ENCODE results near the gene MRNIP.

MRNIP gene

GRCh38 chr5:179895861-179896260, 37.2 kb upstream of the MRNIP start:
- Histone ChIP-seq H2AK5ac (ENCODE audit: low read length) (no peak overlapping the region), H3K18ac (ENCODE audit: low read length) (no peak overlapping the region), H3K4me1 (ENCODE audit: control insufficient read depth in 1 of 2, insufficient read depth in 2 of 2, low read length in 2 of 2) (no peaks in the 10 kb centered on the region), H2BK12ac (ENCODE audit: low read length) (no peak overlapping the region), H3K14ac (ENCODE audit: low read length) (no peak overlapping the region), H4K8ac (ENCODE audit: low read depth, low read length) (no peak overlapping the region), H3K4ac (ENCODE audit: low read depth, low read length) (no peak overlapping the region), H3K4me3 (ENCODE audit: low read depth, low read length) (no peak overlapping the region), H3K27ac (ENCODE audit: low read depth, low read length) (no peak overlapping the region), H3K23ac (ENCODE audit: low read length) (no peak overlapping the region), H2BK5ac (ENCODE audit: low read depth, low read length, poor library complexity) (no peak overlapping the region), H4K12ac (ENCODE audit: low read depth, low read length) (no peak overlapping the region), H2AFZ (ENCODE audit: insufficient read depth, low read length, poor library complexity) (no peak overlapping the region), H4K91ac (ENCODE audit: low read depth, low read length) (no peak overlapping the region), H3K4me2 (ENCODE audit: low read length) (no peak overlapping the region), H3K9ac (ENCODE audit: low read length) (no peak overlapping the region), H3K79me2 (ENCODE audit: control insufficient read depth, insufficient read depth, low read length, poor library complexity) (no peaks in the 10 kb centered on the region), H3K79me1 (ENCODE audit: low read length) (no peaks in the 10 kb centered on the region), H3K36me3 (ENCODE audit: control insufficient read depth in 1 of 2, insufficient read depth in 2 of 2, low read length in 2 of 2) (peaks cover 55 to 67% of the 10 kb centered on the region in 2 experiments), H2BK120ac (ENCODE audit: insufficient read depth, low read length, poor library complexity) (no peak overlapping the region), H3K27me3 (ENCODE audit: insufficient read depth, low read length) (no peaks in the 10 kb centered on the region), H3K9me3 (ENCODE audit: insufficient read depth, low read depth, low read length) (no peaks in the 10 kb centered on the region)
- no CpG with 5 or more reads among the region's 6 CpGs for WGBS (ENCODE audit: extremely low coverage, insufficient coverage, insufficient read length)
- DNase-seq: no peak

DNA sequence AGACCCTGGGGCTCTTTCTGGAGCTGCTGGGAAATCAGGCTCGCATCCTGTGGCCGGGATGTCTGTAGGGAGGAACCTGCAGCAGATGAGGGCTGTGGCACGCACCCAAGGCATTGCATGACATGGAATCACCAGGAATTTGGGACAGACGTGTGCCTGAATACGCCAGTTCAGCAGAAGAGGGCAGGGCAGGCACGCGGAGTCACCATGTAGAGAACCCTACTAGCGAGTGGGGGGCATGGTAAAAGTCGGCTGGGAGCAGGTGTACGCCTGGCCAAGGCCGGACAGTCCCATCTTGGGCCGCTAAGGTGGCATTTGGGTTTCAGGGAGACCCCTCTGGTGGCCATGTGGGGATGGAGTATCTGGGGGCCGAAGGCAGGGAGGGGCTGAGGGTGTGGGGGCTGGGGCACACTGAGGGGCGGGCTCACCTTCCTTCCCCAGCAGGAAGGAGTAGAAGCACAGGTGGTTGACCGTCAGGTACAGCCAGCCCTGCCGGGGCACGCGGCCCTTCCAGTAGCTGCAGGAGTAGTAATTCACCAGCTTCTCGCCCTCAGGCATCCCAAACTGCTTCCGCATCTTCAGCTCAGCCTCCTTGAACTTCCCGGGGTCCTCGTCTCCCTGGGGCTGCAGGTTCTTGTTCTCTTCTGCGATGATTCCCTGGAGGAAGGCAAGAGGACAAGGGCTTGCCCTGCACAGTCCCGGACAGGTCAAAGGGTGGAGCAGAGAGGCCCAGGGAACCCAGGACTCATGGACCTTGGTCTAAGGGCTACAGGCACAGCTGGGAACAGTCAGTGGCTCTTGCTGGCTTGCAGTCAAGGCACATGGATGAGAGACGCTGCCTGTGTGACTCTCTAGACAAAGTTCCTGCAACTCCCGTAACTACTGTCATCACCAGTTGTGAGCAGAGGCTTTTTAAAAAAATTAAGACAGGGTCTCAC, 35.6 kb upstream of the MRNIP start:
- Histone ChIP-seq H3K79me2 (ENCODE audit: control insufficient read depth, insufficient read depth, low read length, poor library complexity) (no peaks in the 10 kb centered on the region), H3K4me3 (ENCODE audit: low read depth, low read length) (no peak overlapping the region), H2BK12ac (ENCODE audit: low read length) (no peak overlapping the region), H3K18ac (ENCODE audit: low read length) (no peak overlapping the region), H3K4me2 (ENCODE audit: low read length) (no peak overlapping the region), H4K12ac (ENCODE audit: low read depth, low read length) (no peak overlapping the region), H2BK120ac (ENCODE audit: insufficient read depth, low read length, poor library complexity) (no peak overlapping the region), H4K8ac (ENCODE audit: low read depth, low read length) (no peak overlapping the region), H4K91ac (ENCODE audit: low read depth, low read length) (no peak overlapping the region), H3K4ac (ENCODE audit: low read depth, low read length) (no peak overlapping the region), H3K23ac (ENCODE audit: low read length) (no peak overlapping the region), H2AK5ac (ENCODE audit: low read length) (no peak overlapping the region), H3K79me1 (ENCODE audit: low read length) (no peaks in the 10 kb centered on the region), H3K14ac (ENCODE audit: low read length) (no peak overlapping the region), H3K9me3 (ENCODE audit: insufficient read depth, low read depth, low read length) (no peaks in the 10 kb centered on the region), H2BK5ac (ENCODE audit: low read depth, low read length, poor library complexity) (no peak overlapping the region), H3K4me1 (ENCODE audit: control insufficient read depth in 1 of 2, insufficient read depth in 2 of 2, low read length in 2 of 2) (no peaks in the 10 kb centered on the region), H3K27ac (ENCODE audit: low read depth, low read length) (no peak overlapping the region), H3K36me3 (ENCODE audit: control insufficient read depth in 1 of 2, insufficient read depth in 2 of 2, low read length in 2 of 2) (peaks cover 66 to 73% of the 10 kb centered on the region in 2 experiments), H3K9ac (ENCODE audit: low read length) (no peak overlapping the region), H2AFZ (ENCODE audit: insufficient read depth, low read length, poor library complexity) (no peak overlapping the region), H3K27me3 (ENCODE audit: insufficient read depth, low read length) (no peaks in the 10 kb centered on the region)
- no CpG with 5 or more reads among the region's 26 CpGs for WGBS (ENCODE audit: extremely low coverage, insufficient coverage, insufficient read length)
- DNase-seq: no peak

GRCh38 chr5:179893076-179893957, 34.7 kb upstream of the MRNIP start:
- Histone ChIP-seq H3K14ac (ENCODE audit: low read length) (no peak overlapping the region), H3K79me1 (ENCODE audit: low read length) (no peaks in the 10 kb centered on the region), H3K27me3 (ENCODE audit: insufficient read depth, low read length) (no peaks in the 10 kb centered on the region), H4K91ac (ENCODE audit: low read depth, low read length) (no peak overlapping the region), H4K8ac (ENCODE audit: low read depth, low read length) (no peak overlapping the region), H3K9me3 (ENCODE audit: insufficient read depth, low read depth, low read length) (no peaks in the 10 kb centered on the region), H3K4me3 (ENCODE audit: low read depth, low read length) (no peak overlapping the region), H3K4me1 (ENCODE audit: control insufficient read depth in 1 of 2, insufficient read depth in 2 of 2, low read length in 2 of 2) (no peaks in the 10 kb centered on the region), H2AFZ (ENCODE audit: insufficient read depth, low read length, poor library complexity) (no peak overlapping the region), H2BK12ac (ENCODE audit: low read length) (no peak overlapping the region), H4K12ac (ENCODE audit: low read depth, low read length) (no peak overlapping the region), H2BK5ac (ENCODE audit: low read depth, low read length, poor library complexity) (no peak overlapping the region), H3K9ac (ENCODE audit: low read length) (no peak overlapping the region), H3K23ac (ENCODE audit: low read length) (no peak overlapping the region), H2BK120ac (ENCODE audit: insufficient read depth, low read length, poor library complexity) (no peak overlapping the region), H3K36me3 (ENCODE audit: control insufficient read depth in 1 of 2, insufficient read depth in 2 of 2, low read length in 2 of 2) (peaks cover 69 to 74% of the 10 kb centered on the region in 2 experiments), H3K4ac (ENCODE audit: low read depth, low read length) (no peak overlapping the region), H3K4me2 (ENCODE audit: low read length) (no peak overlapping the region), H3K79me2 (ENCODE audit: control insufficient read depth, insufficient read depth, low read length, poor library complexity) (no peaks in the 10 kb centered on the region), H2AK5ac (ENCODE audit: low read length) (no peak overlapping the region), H3K27ac (ENCODE audit: low read depth, low read length) (no peak overlapping the region), H3K18ac (ENCODE audit: low read length) (no peak overlapping the region)
- WGBS (ENCODE audit: extremely low coverage, insufficient coverage, insufficient read length): no CpG with 5 or more reads among the region's 31 CpGs
- DNase-seq: no peak

GRCh38 chr5:179892255-179892654, 33.6 kb upstream of the MRNIP start:
- Histone ChIP-seq H2BK12ac (ENCODE audit: low read length) (no peak overlapping the region), H3K4me3 (ENCODE audit: low read depth, low read length) (no peak overlapping the region), H3K4me2 (ENCODE audit: low read length) (no peak overlapping the region), H2BK5ac (ENCODE audit: low read depth, low read length, poor library complexity) (no peak overlapping the region), H3K4me1 (ENCODE audit: control insufficient read depth in 1 of 2, insufficient read depth in 2 of 2, low read length in 2 of 2) (no peaks in the 10 kb centered on the region), H4K91ac (ENCODE audit: low read depth, low read length) (no peak overlapping the region), H3K18ac (ENCODE audit: low read length) (no peak overlapping the region), H3K79me1 (ENCODE audit: low read length) (no peaks in the 10 kb centered on the region), H3K27me3 (ENCODE audit: insufficient read depth, low read length) (no peaks in the 10 kb centered on the region), H2BK120ac (ENCODE audit: insufficient read depth, low read length, poor library complexity) (no peak overlapping the region), H4K12ac (ENCODE audit: low read depth, low read length) (no peak overlapping the region), H3K27ac (ENCODE audit: low read depth, low read length) (no peak overlapping the region), H3K9ac (ENCODE audit: low read length) (no peak overlapping the region), H3K14ac (ENCODE audit: low read length) (no peak overlapping the region), H3K9me3 (ENCODE audit: insufficient read depth, low read depth, low read length) (no peaks in the 10 kb centered on the region), H3K4ac (ENCODE audit: low read depth, low read length) (no peak overlapping the region), H3K79me2 (ENCODE audit: control insufficient read depth, insufficient read depth, low read length, poor library complexity) (no peaks in the 10 kb centered on the region), H2AFZ (ENCODE audit: insufficient read depth, low read length, poor library complexity) (no peak overlapping the region), H2AK5ac (ENCODE audit: low read length) (no peak overlapping the region), H3K23ac (ENCODE audit: low read length) (no peak overlapping the region), H3K36me3 (ENCODE audit: control insufficient read depth in 1 of 2, insufficient read depth in 2 of 2, low read length in 2 of 2) (peaks cover 76 to 78% of the 10 kb centered on the region in 2 experiments), H4K8ac (ENCODE audit: low read depth, low read length) (no peak overlapping the region)
- no CpG with 5 or more reads among the region's 5 CpGs for WGBS (ENCODE audit: extremely low coverage, insufficient coverage, insufficient read length)
- no peak for DNase-seq

All from trophoblast cell (in vitro differentiated cells and primary cell).